Esophagus (tissue), 2 donors: ENCODE measurements around the gene UTS2R. TPM values are rescaled to one million over a fixed set of nuclear protein-coding genes. Genes with fewer than 3 reads are reported as not detected.

Experiments
- H3K27ac ChIP-seq, 2 donors: one replicate each; pipeline ENCODE4 v1.5.1; 2013; ENCODE audit warnings: low read depth in 2 of 2, mild to moderate bottlenecking in 2 of 2, inconsistent platforms in 1 of 2, low read length in 1 of 2, moderate library complexity in 1 of 2
- H3K27me3 ChIP-seq, 2 donors: one replicate each; pipeline ENCODE4 v1.6.1; 2013; ENCODE audit warnings: low read length in 2 of 2, control low read depth in 1 of 2, mild to moderate bottlenecking in 1 of 2; ENCODE audit not compliant: insufficient read depth in 2 of 2, control insufficient read depth in 1 of 2
- H3K36me3 ChIP-seq, 2 donors: one replicate each; pipeline ENCODE4 v1.6.1; 2013; ENCODE audit warnings: low read length in 1 of 2; ENCODE audit not compliant: control insufficient read depth in 2 of 2, insufficient read depth in 2 of 2
- H3K4me1 ChIP-seq, 2 donors: one replicate each; pipeline ENCODE4 v1.6.1; 2013; ENCODE audit warnings: low read length in 1 of 2; ENCODE audit not compliant: control insufficient read depth in 2 of 2, insufficient read depth in 2 of 2
- H3K4me3 ChIP-seq, 2 donors: one replicate each; pipeline ENCODE4 v1.5.1; 2013; ENCODE audit warnings: low read length in 2 of 2, mild to moderate bottlenecking in 2 of 2, low read depth in 1 of 2, moderate library complexity in 1 of 2
- H3K9me3 ChIP-seq, 2 donors: one replicate each; pipeline ENCODE4 v1.6.1; 2013; ENCODE audit warnings: mild to moderate bottlenecking in 2 of 2, low read depth in 1 of 2, low read length in 1 of 2, moderate library complexity in 1 of 2; ENCODE audit not compliant: control insufficient read depth in 2 of 2, insufficient read depth in 1 of 2
- WGBS, 2 donors: extraction: QIAGEN DNeasy Blood & Tissue Kit; methylation state at CpG; one replicate each; pipeline ENCODE4 v1.1.7; 2013; 5-methylcytosine and 5-hydroxymethylcytosine counted together
- polyA plus RNA-seq, 2 donors: library from polyadenylated mRNA; stranded (reverse); fragments of 200-250 nt; gene quantifications; one replicate each; pipeline ENCODE4 v1.2.3, GENCODE V29; 2013
- donor health status: healthy with polysubstance abuse.
- donor health status: Bipolar disorder and iron deficiency.

The UTS2R gene
- polyA plus RNA-seq, 2 donors, result not detected

- Histone ChIP-seq H3K36me3 (peaks cover 0 to 22% of the 10 kb centered on the region in 2 donors), H3K9me3 (no peaks in the 10 kb centered on the region)
- 84 to 85% methylated on average over 21 of the region's 21 CpGs for WGBS, 2 donors
Measured at GRCh38 chr17:82388922-82389283, 17.3 kb downstream of the UTS2R start.

GRCh38 chr17:82389379-82389778, 17.8 kb downstream of the UTS2R start:
- H3K4me1 ChIP-seq, result peaks cover 2 to 22% of the 10 kb centered on the region in 2 donors
- no peak overlapping the region for H3K27ac ChIP-seq
- 74 to 80% methylated on average over 10 of the region's 10 CpGs for WGBS, 2 donors
- H3K27me3 ChIP-seq, result peaks cover 0 to 13% of the 10 kb centered on the region in 2 donors
- H3K9me3 ChIP-seq, result no peaks in the 10 kb centered on the region
- H3K4me3 ChIP-seq, result no peak overlapping the region
- peaks cover 0 to 22% of the 10 kb centered on the region in 2 donors for H3K36me3 ChIP-seq

More at GRCh38 chr17:82388922-82389283, 17.3 kb downstream of the UTS2R start:
- peaks cover 0 to 13% of the 10 kb centered on the region in 2 donors for H3K27me3 ChIP-seq
- H3K4me3 ChIP-seq, result no peak overlapping the region
- peaks cover 2 to 26% of the 10 kb centered on the region in 2 donors for H3K4me1 ChIP-seq
- no peak overlapping the region for H3K27ac ChIP-seq

GRCh38 chr17:82390015-82390859, 18.7 kb downstream of the UTS2R start:
- Histone ChIP-seq H3K4me1 (peaks cover 2 to 15% of the 10 kb centered on the region in 2 donors), H3K27me3 (peaks cover 0 to 13% of the 10 kb centered on the region in 2 donors), H3K9me3 (no peaks in the 10 kb centered on the region), H3K4me3 (no peak overlapping the region), H3K36me3 (peaks cover 0 to 22% of the 10 kb centered on the region in 2 donors), H3K27ac (no peak overlapping the region)
- WGBS, 2 donors, result 95% methylated on average over 27 to 32 of the region's 34 CpGs

GRCh38 chr17:82390860-82391435, 19.4 kb downstream of the UTS2R start:
- Histone ChIP-seq H3K27me3 (peaks cover 0 to 8% of the 10 kb centered on the region in 2 donors), H3K4me1 (peaks cover 2 to 15% of the 10 kb centered on the region in 2 donors), H3K36me3 (peaks cover 0 to 22% of the 10 kb centered on the region in 2 donors), H3K27ac (no peak overlapping the region), H3K4me3 (no peak overlapping the region), H3K9me3 (no peaks in the 10 kb centered on the region)
- 87 to 90% methylated on average over 12 to 13 of the region's 13 CpGs for WGBS, 2 donors

- H3K9me3 ChIP-seq, result no peaks in the 10 kb centered on the region
- no peak overlapping the region for H3K4me3 ChIP-seq
- peaks cover 2 to 13% of the 10 kb centered on the region in 2 donors for H3K4me1 ChIP-seq
- peaks cover 0 to 22% of the 10 kb centered on the region in 2 donors for H3K36me3 ChIP-seq
- WGBS, 2 donors, result 95% methylated on average over 23 of the region's 23 CpGs
- no peak overlapping the region for H3K27ac ChIP-seq
- peaks cover 0 to 8% of the 10 kb centered on the region in 2 donors for H3K27me3 ChIP-seq
Measured at GRCh38 chr17:82391496-82392066, 20.0 kb downstream of the UTS2R start.

- H3K4me1 ChIP-seq, result peaks cover 0 to 5% of the 10 kb centered on the region in 2 donors
- no peak overlapping the region for H3K4me3 ChIP-seq
- peaks cover 0 to 22% of the 10 kb centered on the region in 2 donors for H3K36me3 ChIP-seq
- peaks cover 0 to 3% of the 10 kb centered on the region in 2 donors for H3K27me3 ChIP-seq
- H3K27ac ChIP-seq, result no peak overlapping the region
- H3K9me3 ChIP-seq, result no peaks in the 10 kb centered on the region
- 92 to 94% methylated on average over 28 of the region's 28 CpGs for WGBS, 2 donors
Measured at GRCh38 chr17:82392209-82392920, 20.8 kb downstream of the UTS2R start.

GRCh38 chr17:82392941-82393340, 21.4 kb downstream of the UTS2R start:
- H3K27me3 ChIP-seq, result peaks cover 0 to under 1% of the 10 kb centered on the region in 2 donors
- H3K4me1 ChIP-seq, result peaks cover 0 to 4% of the 10 kb centered on the region in 2 donors
- no peak overlapping the region for H3K27ac ChIP-seq
- H3K4me3 ChIP-seq, result no peak overlapping the region
- H3K9me3 ChIP-seq, result no peaks in the 10 kb centered on the region
- H3K36me3 ChIP-seq, result peaks cover 0 to 25% of the 10 kb centered on the region in 2 donors
- WGBS, 2 donors, result 91 to 92% methylated on average over 15 of the region's 15 CpGs

- Histone ChIP-seq H3K36me3 (peaks cover 0 to 27% of the 10 kb centered on the region in 2 donors), H3K27ac (no peak overlapping the region), H3K4me3 (no peak overlapping the region), H3K27me3 (no peaks in the 10 kb centered on the region), H3K4me1 (no peaks in the 10 kb centered on the region), H3K9me3 (no peaks in the 10 kb centered on the region)
- 89 to 94% methylated on average over 12 of the region's 12 CpGs for WGBS, 2 donors
Measured at GRCh38 chr17:82394278-82394677, 22.7 kb downstream of the UTS2R start.
